Astrocyte of the cerebellum (primary cell): ENCODE measurements around the gene NYAP2.

Experiments
- DNase-seq: peaks from one replicate; pipeline ENCODE4 v3.0.0-alpha.2; 2011; ENCODE audit warnings: low read depth
- H3K4me3 ChIP-seq: 2 replicates; pipeline ENCODE4 v1.5.1; 2011; ENCODE audit warnings: mild to moderate bottlenecking, low read depth, low read length, moderate library complexity
- CTCF ChIP-seq: IDR thresholded peaks from 2 replicates; pipeline ENCODE4 v1.5.1; 2012; ENCODE audit warnings: low read length, low read depth, moderate library complexity, mild to moderate bottlenecking; ENCODE audit errors: missing control alignments
- in situ Hi-C: cut with HindIII; loops from 2 replicates; pipeline ENCODE4 v1.10.0; 2017; ENCODE audit warnings: low sequenced_read_pairs

NYAP2 gene

GRCh38 chr2:225378984-225379383 is 20.5 kb upstream of the NYAP2 start:
- TF ChIP-seq CTCF: no peak
- in situ Hi-C loops: loop anchor here (5.0 kb wide), 1 partner anchor 62 kb away; no protein-coding TSS in a partner anchor
- no peak overlapping the region for H3K4me3 ChIP-seq
- no peak for DNase-seq

GRCh38 chr2:225379856-225380255 is 19.7 kb upstream of the NYAP2 start:
- no peak for DNase-seq
- TF ChIP-seq CTCF: no peak
- in situ Hi-C loops: loop anchor here (5.0 kb wide), 1 partner anchor 63 kb away; no protein-coding TSS in a partner anchor
- no peak overlapping the region for H3K4me3 ChIP-seq

DNA sequence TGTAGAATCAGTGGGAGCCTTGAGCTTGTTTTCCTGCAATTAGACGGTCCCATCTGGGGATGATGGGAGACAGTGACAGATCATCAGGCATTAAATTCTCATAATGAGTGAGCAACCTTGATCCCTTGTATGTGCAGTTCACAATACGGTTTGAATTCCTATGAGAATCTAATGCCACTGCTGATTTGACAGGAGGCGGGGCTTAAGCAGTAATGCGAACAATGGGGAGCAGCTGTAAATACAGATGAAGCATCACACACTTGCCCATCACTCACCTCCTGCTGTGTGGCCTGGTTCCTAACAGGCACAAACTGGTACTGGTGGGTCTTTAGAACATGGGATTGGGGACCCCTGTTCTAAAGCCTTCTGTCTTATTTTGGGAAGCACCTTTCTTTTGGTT is 17.9 kb upstream of the NYAP2 start:
- no peak for TF ChIP-seq CTCF
- no peak for DNase-seq
- no peak overlapping the region for H3K4me3 ChIP-seq
- in situ Hi-C loops: no loop called here

- H3K4me3 ChIP-seq: no peak overlapping the region
- no peak for DNase-seq
- TF ChIP-seq CTCF: no peak
- in situ Hi-C loops: loop anchor here (5.0 kb wide), 1 partner anchor 49 kb away; no protein-coding TSS in a partner anchor
Observed at GRCh38 chr2:225398372-225398771, 1.1 kb upstream of the NYAP2 start.

GRCh38 chr2:225400060-225400511 is 576 bp downstream of the NYAP2 start:
- TF ChIP-seq CTCF: no peak
- in situ Hi-C loops: no loop called here
- H3K4me3 ChIP-seq: no peak overlapping the region
- DNase-seq: peak; percentile 72

GRCh38 chr2:225400546-225401400 is 1.3 kb downstream of the NYAP2 start:
- DNase-seq: no peak
- TF ChIP-seq CTCF: no peak
- H3K4me3 ChIP-seq: no peak overlapping the region
- in situ Hi-C loops: no loop called here
